GM21528 (cell line): ENCODE results near the gene OTP.

Source experiments
- ATAC-seq: cut with Tn5 transposase; IDR thresholded peaks from one replicate; pipeline ENCODE4 v1.9.1; 2021; ENCODE audit warnings: mild to moderate bottlenecking, moderate library complexity; ENCODE audit not compliant: unreplicated experiment, low FRiP score

OTP gene

GRCh38 chr5:77640589-77641396, 2.3 kb upstream of the OTP start:
- no peak for ATAC-seq

- ATAC-seq, result no peak
Observed at GRCh38 chr5:77638763-77639671, 504 bp upstream of the OTP start.

- no peak for ATAC-seq
Observed at GRCh38 chr5:77637170-77637997, 1.1 kb downstream of the OTP start.

GRCh38 chr5:77636641-77637169, 1.8 kb downstream of the OTP start:
- ATAC-seq, result no peak

GRCh38 chr5:77635917-77636640, 2.4 kb downstream of the OTP start:
- ATAC-seq, result no peak

- no peak for ATAC-seq
Observed at GRCh38 chr5:77635067-77635916, 3.2 kb downstream of the OTP start.

- no peak for ATAC-seq
Observed at GRCh38 chr5:77633709-77634108, 4.8 kb downstream of the OTP start.

GRCh38 chr5:77633207-77633675, 5.3 kb downstream of the OTP start:
- no peak for ATAC-seq

- no peak for ATAC-seq
Observed at GRCh38 chr5:77632526-77633206, 5.8 kb downstream of the OTP start.

- ATAC-seq, result peak; percentile 70
Observed at GRCh38 chr5:77630114-77630680, 8.3 kb downstream of the OTP start.

GRCh38 chr5:77629509-77630113, 8.9 kb downstream of the OTP start:
- ATAC-seq, result no peak

GRCh38 chr5:77628840-77629508, 9.5 kb downstream of the OTP start:
- no peak for ATAC-seq

GRCh38 chr5:77627869-77628674, 10.4 kb downstream of the OTP start:
- no peak for ATAC-seq

GRCh38 chr5:77623203-77623740, 15.2 kb downstream of the OTP start:
- ATAC-seq, result no peak

GRCh38 chr5:77621440-77621839, 17.1 kb downstream of the OTP start:
- no peak for ATAC-seq

GRCh38 chr5:77620405-77620804, 18.1 kb downstream of the OTP start:
- no peak for ATAC-seq
